Measurements from ENCODE around the gene CLEC12A. TPM values are rescaled to one million over a fixed set of nuclear protein-coding genes. Genes with fewer than 3 reads are reported as not detected.
"Not testable (repeated sequence)": the region's sequence is repeated elsewhere in the genome, so short reads cannot be mapped to it uniquely, and the experiment has no call there.

CLEC12A gene
- total RNA-seq, 1 experiment from 2014 or later, result not detected

GRCh38 chr12:9961901-9962300 lies 9.3 kb upstream of the CLEC12A start:
- Histone ChIP-seq H3K27ac (ENCODE audit: low read length) (no peak overlapping the region), H3K4me3 (ENCODE audit: low read length) (no peak overlapping the region), H3K4me2 (ENCODE audit: low read length) (no peak overlapping the region), H3K79me2 (ENCODE audit: low read length) (no peaks in the 10 kb centered on the region), H3K9ac (ENCODE audit: low read length) (no peak overlapping the region), H3K27me3 (ENCODE audit: low read length) (no peaks in the 10 kb centered on the region), H3F3A (ENCODE audit: low read length, unreplicated experiment) (no peaks in the 10 kb centered on the region), H3K36me3 (ENCODE audit: low read depth, low read length) (no peaks in the 10 kb centered on the region), H3K9me3 (ENCODE audit: low read length) (no peaks in the 10 kb centered on the region), H3K9me2 (replicated peaks; ENCODE audit: low read length) (no peaks in the 10 kb centered on the region), H2AFZ (ENCODE audit: low read length) (no peak overlapping the region), H4K20me1 (ENCODE audit: low read length) (no peaks in the 10 kb centered on the region), H3K4me1 (ENCODE audit: insufficient read depth, low read length) (no peaks in the 10 kb centered on the region)
- no peak for DNase-seq
- intact Hi-C loops (cut with micrococcal nuclease), result no loop called here
- TF ChIP-seq CTCF (conservative IDR thresholded peaks at IDR 0.05; ENCODE audit: low read depth, low read length) (no peak), EZH2phosphoT487 (IDR thresholded peaks at IDR 0.05; ENCODE audit: borderline replicate concordance, low read length) (no peak), EZH2 (IDR thresholded peaks at IDR 0.05; ENCODE audit: low read length, unreplicated experiment) (no peak)
- no peak for ATAC-seq
- ChIA-PET POLR2A (ENCODE audit: unreplicated experiment) (no interaction called here), CTCF (no interaction called here)
- no TSS peak for BruUV-seq (replicated peaks)

DNA sequence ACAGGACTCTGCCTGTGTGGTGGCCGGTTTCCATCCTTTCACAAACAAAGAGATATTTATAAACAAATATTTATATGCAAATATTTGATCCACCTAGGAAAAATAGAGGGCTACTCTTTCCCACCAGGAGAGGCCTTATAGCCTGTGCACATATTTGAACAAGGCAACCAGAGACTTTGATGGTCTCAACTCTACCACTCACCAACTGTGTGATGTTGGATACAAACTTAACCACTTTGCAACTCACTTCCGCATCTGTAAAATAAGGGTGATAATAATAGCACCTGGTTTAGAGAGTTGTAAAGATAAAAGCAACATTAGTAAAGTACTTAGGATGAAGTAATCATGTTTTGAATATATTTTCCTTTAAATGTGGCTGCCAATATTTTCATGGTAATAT lies 1.5 kb upstream of the CLEC12A start:
- ATAC-seq (no peak), DNase-seq (no peak)
- intact Hi-C loops (cut with micrococcal nuclease), result no loop called here
- CTCF ChIA-PET, result no interaction called here
- Histone ChIP-seq H3K9me2 (replicated peaks; ENCODE audit: low read length) (no peaks in the 10 kb centered on the region), H3K4me3 (ENCODE audit: low read length) (no peak overlapping the region), H3K9ac (ENCODE audit: low read length) (no peak overlapping the region), H4K20me1 (ENCODE audit: low read length) (no peaks in the 10 kb centered on the region), H2AFZ (ENCODE audit: low read length) (no peak overlapping the region), H3K36me3 (ENCODE audit: low read depth, low read length) (no peaks in the 10 kb centered on the region), H3K27ac (ENCODE audit: low read length) (no peak overlapping the region), H3K4me2 (ENCODE audit: low read length) (no peak overlapping the region), H3K9me3 (ENCODE audit: low read length) (no peaks in the 10 kb centered on the region), H3K4me1 (ENCODE audit: insufficient read depth, low read length) (no peaks in the 10 kb centered on the region), H3F3A (ENCODE audit: low read length, unreplicated experiment) (no peaks in the 10 kb centered on the region), H3K79me2 (ENCODE audit: low read length) (no peaks in the 10 kb centered on the region), H3K27me3 (ENCODE audit: low read length) (peaks cover 7% of the 10 kb centered on the region; the same call in 1 of the 2 replicates)
- POLR2A ChIA-PET (ENCODE audit: unreplicated experiment), result no interaction called here
- TF ChIP-seq CTCF (conservative IDR thresholded peaks at IDR 0.05; ENCODE audit: low read depth, low read length) (no peak), EZH2phosphoT487 (IDR thresholded peaks at IDR 0.05; ENCODE audit: borderline replicate concordance, low read length) (no peak), EZH2 (IDR thresholded peaks at IDR 0.05; ENCODE audit: low read length, unreplicated experiment) (no peak)
- BruUV-seq (replicated peaks), result no TSS peak

DNA sequence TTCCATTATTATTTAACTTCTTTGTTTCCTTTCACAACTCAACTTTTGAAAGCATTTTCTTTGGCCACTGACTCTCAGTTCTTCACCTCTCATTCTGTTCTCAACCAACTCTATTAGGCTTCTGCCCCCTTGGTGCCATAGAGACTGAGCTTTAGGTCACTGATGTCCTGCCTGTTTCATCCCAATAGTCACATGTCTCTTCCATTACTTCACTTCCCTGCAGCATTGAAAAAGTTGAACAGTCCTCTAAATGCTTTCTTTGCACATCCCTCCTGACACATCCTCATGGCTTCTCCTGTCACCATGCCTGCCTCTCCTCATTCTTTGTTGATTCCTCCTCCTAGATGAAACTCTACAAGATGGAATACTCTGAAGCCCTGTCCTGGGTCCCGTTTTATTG lies 2.7 kb downstream of the CLEC12A start:
- DNase-seq, result no peak
- no peak for TF ChIP-seq CTCF (conservative IDR thresholded peaks at IDR 0.05; ENCODE audit: low read depth, low read length)
- no peak for TF ChIP-seq EZH2 (IDR thresholded peaks at IDR 0.05; ENCODE audit: low read length, unreplicated experiment)
- TF ChIP-seq EZH2phosphoT487 (IDR thresholded peaks at IDR 0.05; ENCODE audit: borderline replicate concordance, low read length), result no peak
- Histone ChIP-seq H3K4me3 (ENCODE audit: low read length) (no peak overlapping the region), H3K4me2 (ENCODE audit: low read length) (no peak overlapping the region), H3K27ac (ENCODE audit: low read length) (no peak overlapping the region), H3K36me3 (ENCODE audit: low read depth, low read length) (no peaks in the 10 kb centered on the region), H3K9ac (ENCODE audit: low read length) (no peak overlapping the region), H3F3A (ENCODE audit: low read length, unreplicated experiment) (no peaks in the 10 kb centered on the region), H3K79me2 (ENCODE audit: low read length) (no peaks in the 10 kb centered on the region), H3K27me3 (ENCODE audit: low read length) (peaks cover 7% of the 10 kb centered on the region; the same call in 1 of the 2 replicates), H4K20me1 (ENCODE audit: low read length) (no peaks in the 10 kb centered on the region), H2AFZ (ENCODE audit: low read length) (no peak overlapping the region), H3K9me2 (replicated peaks; ENCODE audit: low read length) (no peaks in the 10 kb centered on the region), H3K4me1 (ENCODE audit: insufficient read depth, low read length) (no peaks in the 10 kb centered on the region), H3K9me3 (ENCODE audit: low read length) (no peaks in the 10 kb centered on the region)
- ChIA-PET CTCF (no interaction called here), POLR2A (ENCODE audit: unreplicated experiment) (no interaction called here)
- ATAC-seq, result no peak
- BruUV-seq (replicated peaks), result no TSS peak
- intact Hi-C loops (cut with micrococcal nuclease), result no loop called here

- H3K9ac ChIP-seq (ENCODE audit: low read length); ATAC-seq; BruUV-seq (replicated peaks); H3F3A ChIP-seq (ENCODE audit: low read length, unreplicated experiment); CTCF ChIA-PET; H4K20me1 ChIP-seq (ENCODE audit: low read length); H3K79me2 ChIP-seq (ENCODE audit: low read length); H3K36me3 ChIP-seq (ENCODE audit: low read depth, low read length); H3K27me3 ChIP-seq (ENCODE audit: low read length); H3K9me2 ChIP-seq (replicated peaks; ENCODE audit: low read length); H3K4me3 ChIP-seq (ENCODE audit: low read length); H3K4me1 ChIP-seq (ENCODE audit: insufficient read depth, low read length); POLR2A ChIA-PET (ENCODE audit: unreplicated experiment); H2AFZ ChIP-seq (ENCODE audit: low read length); H3K9me3 ChIP-seq (ENCODE audit: low read length); H3K4me2 ChIP-seq (ENCODE audit: low read length); intact Hi-C loops (cut with micrococcal nuclease); H3K27ac ChIP-seq (ENCODE audit: low read length); DNase-seq: not testable (repeated sequence)
These were observed 3.5 kb downstream of the CLEC12A start for GRCh38 chr12:9974731-9975130.

Measured in PC-3 (cell line).